Stimulated activated CD4-positive, alpha-beta T cell treated with anti-CD3 and anti-CD28 coated beads, Interleukin-4, amount 100 ng/mL, for 4 hours (primary cell): Measurements from ENCODE around the gene HPCAL1.

ENCODE experiments used
- DNase-seq, 2 experiments: peaks; one replicate each; pipeline ENCODE4 v3.0.0-alpha.2; 2020

The HPCAL1 gene

GRCh38 chr2:10304458-10305253, 2.0 kb downstream of the HPCAL1 start:
- no peak for DNase-seq

- no peak for DNase-seq
Measured at GRCh38 chr2:10305254-10305635, 2.5 kb downstream of the HPCAL1 start.

- DNase-seq: peak; percentile 31 to 51
Measured at GRCh38 chr2:10305715-10306114, 3.0 kb downstream of the HPCAL1 start.

GRCh38 chr2:10306901-10307463, 4.3 kb downstream of the HPCAL1 start:
- no peak for DNase-seq

GRCh38 chr2:10307561-10308156, 5.0 kb downstream of the HPCAL1 start:
- no peak for DNase-seq

GRCh38 chr2:10308866-10309265, 6.2 kb downstream of the HPCAL1 start:
- no peak for DNase-seq

- no peak for DNase-seq
Measured at GRCh38 chr2:10309286-10309685, 6.6 kb downstream of the HPCAL1 start.

GRCh38 chr2:10310309-10310888, 7.7 kb downstream of the HPCAL1 start:
- no peak for DNase-seq

GRCh38 chr2:10311736-10312135, 9.0 kb downstream of the HPCAL1 start:
- no peak for DNase-seq

GRCh38 chr2:10312437-10312957, 9.8 kb downstream of the HPCAL1 start:
- DNase-seq: no peak

- no peak for DNase-seq
Measured at GRCh38 chr2:10316336-10316735, 13.6 kb downstream of the HPCAL1 start.

- DNase-seq: no peak
Measured at GRCh38 chr2:10316860-10317259, 14.2 kb downstream of the HPCAL1 start.

- DNase-seq: no peak
Measured at GRCh38 chr2:10317646-10318045, 14.9 kb downstream of the HPCAL1 start.

- no peak for DNase-seq
Measured at GRCh38 chr2:10318345-10318744, 15.6 kb downstream of the HPCAL1 start.

GRCh38 chr2:10319892-10320574, 17.3 kb downstream of the HPCAL1 start:
- no peak for DNase-seq

- DNase-seq: no peak
Measured at GRCh38 chr2:10320575-10320931, 17.8 kb downstream of the HPCAL1 start.

- DNase-seq: no peak
Measured at GRCh38 chr2:10320933-10321332, 18.2 kb downstream of the HPCAL1 start.

GRCh38 chr2:10321622-10322021, 18.9 kb downstream of the HPCAL1 start:
- DNase-seq: no peak

- no peak for DNase-seq
Measured at GRCh38 chr2:10322481-10322880, 19.8 kb downstream of the HPCAL1 start.

GRCh38 chr2:10322973-10323372, 20.3 kb downstream of the HPCAL1 start:
- DNase-seq: no peak

GRCh38 chr2:10323535-10323934, 20.8 kb downstream of the HPCAL1 start:
- no peak for DNase-seq

GRCh38 chr2:10324095-10324832, 21.6 kb downstream of the HPCAL1 start:
- DNase-seq: no peak
